B cell (primary cell): ENCODE results near the gene NANOS3. TPM values are rescaled to one million over a fixed set of nuclear protein-coding genes. Genes with fewer than 3 reads are reported as not detected.

Experiments used
- ATAC-seq: fragments of 200-7000 bp; cut with Tn5 transposase; one replicate; pipeline ENCODE4 v1.10.0; 2021; ENCODE audit warnings: low read depth, mild to moderate bottlenecking, moderate number of reproducible peaks, moderate library complexity
- CTCF ChIA-PET: fragments of 350-600 bp; sonication (Branson Sonifier 250); formaldehyde crosslinking; loops from one replicate; lab custom pipeline; 2021; ENCODE audit warnings: antibody characterized with exemption, inconsistent platforms; lab: Charles Lee
- POLR2A ChIA-PET: fragments of 350-600 bp; sonication (Branson Sonifier 250); formaldehyde crosslinking; loops from one replicate; lab custom pipeline; 2021; ENCODE audit warnings: antibody characterized with exemption; lab: Charles Lee
- DNase-seq: peaks from one replicate; pipeline ENCODE4 v3.0.0; 2013
- H2AFZ ChIP-seq: 2 replicates; pipeline ENCODE4 v1.6.1; 2012; ENCODE audit warnings: mild to moderate bottlenecking, low read depth, low read length; ENCODE audit not compliant: insufficient read depth, poor library complexity, severe bottlenecking
- H3K27ac ChIP-seq, 2 donors: 1 replicate in 1 of 2; 2 replicates in 1 of 2; pipeline ENCODE4 v1.5.1; 2012 to 2013; ENCODE audit warnings: low read length in 2 of 2, mild to moderate bottlenecking in 2 of 2, moderate library complexity in 1 of 2
- H3K27me3 ChIP-seq, 4 experiments: fragments of 200-600 bp in 1 of 4; sonication (generic) in 1 of 4; replicated peaks in 1 of 4; 1 replicate in 2 of 4; 2 replicates in 2 of 4; pipeline versions ENCODE4 v1.6.1 to v1.7.0; 2013 to 2016; ENCODE audit warnings: low read length in 3 of 4, mild to moderate bottlenecking in 2 of 4, mixed read lengths in 1 of 4, moderate library complexity in 1 of 4; ENCODE audit not compliant: insufficient read depth in 4 of 4, control insufficient read depth in 3 of 4; ENCODE audit errors: control extremely low read depth in 1 of 4
- H3K36me3 ChIP-seq, 2 experiments: replicated peaks in 1 of 2; 1 replicate in 1 of 2; 2 replicates in 1 of 2; pipeline versions ENCODE4 v1.6.1 to v1.7.1; 2013; ENCODE audit warnings: low read length in 1 of 2; ENCODE audit not compliant: insufficient read depth in 2 of 2, control insufficient read depth in 1 of 2; ENCODE audit errors: control extremely low read depth in 1 of 2, extremely low read depth in 1 of 2
- H3K4me1 ChIP-seq, 2 donors: fragments of 200-600 bp in 1 of 2; sonication (generic) in 1 of 2; 1 replicate in 1 of 2; 2 replicates in 1 of 2; pipeline versions ENCODE4 v1.5.1 to v1.6.1; 2013 to 2017; ENCODE audit warnings: low read length in 2 of 2; ENCODE audit not compliant: control insufficient read depth in 2 of 2, insufficient read depth in 2 of 2
- H3K4me2 ChIP-seq: replicated peaks from 2 replicates; pipeline ENCODE3; 2012; ENCODE audit warnings: mild to moderate bottlenecking, low read depth, low read length; ENCODE audit not compliant: poor library complexity, severe bottlenecking
- H3K4me3 ChIP-seq, 5 experiments: fragments of 200-600 bp in 1 of 5; sonication (generic) in 1 of 5; 1 replicate in 3 of 5; 2 replicates in 2 of 5; pipeline versions ENCODE4 v1.5.1 to v1.7.0; 2011 to 2016; ENCODE audit warnings: low read length in 4 of 5, mild to moderate bottlenecking in 4 of 5, low read depth in 2 of 5, control low read depth in 1 of 5, moderate library complexity in 1 of 5; ENCODE audit not compliant: insufficient read depth in 1 of 5; ENCODE audit errors: control extremely low read depth in 1 of 5, extremely low read depth in 1 of 5
- H3K79me2 ChIP-seq: fragments of 200-600 bp; sonication (generic); one replicate; pipeline ENCODE4 v1.6.0; 2016; ENCODE audit warnings: low read length; ENCODE audit not compliant: control insufficient read depth, insufficient read depth
- H3K9ac ChIP-seq: fragments of 200-600 bp; sonication (generic); 2 replicates; pipeline ENCODE4 v1.6.1; 2017; ENCODE audit warnings: mild to moderate bottlenecking, low read length, moderate library complexity
- H3K9me3 ChIP-seq, 3 donors: one replicate each; pipeline versions ENCODE4 v1.6.1 to v1.7.1; 2013; ENCODE audit warnings: low read length in 2 of 3; ENCODE audit not compliant: control insufficient read depth in 2 of 3, insufficient read depth in 1 of 3; ENCODE audit errors: control extremely low read depth in 1 of 3
- H4K20me1 ChIP-seq: 2 replicates; pipeline ENCODE4 v1.6.0; 2012; ENCODE audit warnings: mild to moderate bottlenecking, low read length; ENCODE audit not compliant: insufficient read depth, control insufficient read depth, poor library complexity, severe bottlenecking
- H3K27ac Mint-ChIP-seq: one replicate; pipeline ENCODE4 v1.8.0; 2021; ENCODE audit warnings: mixed read lengths
- H3K27me3 Mint-ChIP-seq: one replicate; pipeline ENCODE4 v1.8.0; 2021; ENCODE audit warnings: mixed read lengths
- H3K4me1 Mint-ChIP-seq: one replicate; pipeline ENCODE4 v1.8.0; 2021; ENCODE audit warnings: mixed read lengths
- H3K4me3 Mint-ChIP-seq: one replicate; pipeline ENCODE4 v1.8.0; 2021; ENCODE audit warnings: mixed read lengths
- H3K9me3 Mint-ChIP-seq: one replicate; pipeline ENCODE4 v1.8.0; 2022; ENCODE audit warnings: mixed read lengths; ENCODE audit not compliant: insufficient read depth
- CTCF ChIP-seq: fragments of 200-600 bp; IDR thresholded peaks from one replicate; pipeline ENCODE4 v1.8.0; 2022; ENCODE audit warnings: antibody characterized with exemption, mild to moderate bottlenecking
- EZH2 ChIP-seq: IDR thresholded peaks from 2 replicates; pipeline ENCODE4 v1.6.1; 2012; ENCODE audit warnings: borderline replicate concordance, low read depth, mild to moderate bottlenecking, moderate library complexity, low read length; ENCODE audit not compliant: insufficient read depth, poor library complexity, severe bottlenecking
- WGBS: methylation state at CpG from one replicate; pipeline ENCODE4 v1.1.5; 2013; ENCODE audit warnings: missing lambda C conversion rate; ENCODE audit not compliant: insufficient coverage; 5-methylcytosine and 5-hydroxymethylcytosine counted together
- intact Hi-C: fragments of 100-400 bp; cut with micrococcal nuclease; formaldehyde crosslinking; loops from one replicate; pipeline ENCODE4 v1.10.0; 2022
- polyA plus RNA-seq: library from polyadenylated mRNA; depleted of rRNA; stranded (reverse); fragments of >200 nt; gene quantifications from 2 replicates; pipeline ENCODE4 v1.2.3, GENCODE V29; 2012
- total RNA-seq, 2 donors: library from RNA; stranded (reverse); fragments of 120-200 nt in 1 of 2; gene quantifications; 1 replicate in 1 of 2; 2 replicates in 1 of 2; pipeline versions ENCODE4 v1.2.3 to v1.2.4, GENCODE V29; 2013 to 2022

NANOS3 gene
- total and polyA plus RNA-seq, 2 donors (not counting 1 experiment from before 2014, with no cell fraction given): 0.49 TPM; not detected in 1

DNA sequence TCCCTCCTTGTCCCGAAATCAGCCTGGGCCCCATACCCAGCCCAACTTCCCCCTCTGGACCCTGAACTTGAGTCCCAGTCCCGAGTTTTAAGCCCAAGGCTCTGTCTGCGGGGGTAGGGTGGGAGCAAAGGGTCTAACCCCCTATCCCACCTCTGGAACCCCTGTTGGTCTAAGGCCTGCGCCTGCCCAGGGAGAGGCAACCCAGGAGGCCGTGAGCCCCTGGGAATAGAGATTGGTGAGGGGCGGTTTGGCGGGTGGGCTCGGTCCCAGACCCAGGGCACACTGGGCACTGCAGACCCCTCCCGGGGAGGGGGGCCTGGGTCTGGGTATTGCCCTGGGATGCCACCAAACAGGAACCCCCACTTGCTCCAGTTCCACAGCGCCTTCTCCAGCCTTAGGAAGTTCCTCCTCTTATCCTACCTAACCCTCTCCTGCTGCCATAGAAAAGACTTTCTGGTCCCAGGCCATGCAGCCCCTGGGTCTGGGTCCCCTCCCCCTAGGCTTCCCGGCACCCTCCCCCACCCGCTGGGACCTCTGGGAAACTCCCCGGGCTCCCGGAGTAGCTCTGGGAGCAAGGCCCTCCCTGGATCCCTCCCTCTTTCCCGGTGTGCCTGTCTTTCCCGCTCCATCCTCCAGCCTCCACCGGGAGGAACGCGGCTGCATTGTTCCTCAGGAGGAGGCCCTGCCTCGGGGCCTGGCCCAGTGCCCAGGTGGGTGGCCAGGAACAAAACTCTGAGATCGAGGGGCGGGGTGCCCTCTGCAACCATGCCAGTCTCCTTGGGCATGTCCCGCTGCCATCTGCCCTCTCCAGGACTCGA, 33.6 kb upstream of the NANOS3 start:
- ChIA-PET POLR2A (interaction anchor here (0.6 kb wide), 1 partner anchor 274 kb away, joined by 4 read pairs; no protein-coding TSS in a partner anchor), CTCF (interaction anchor here (1.7 kb wide), 1 partner anchor 19 kb away, joined by 9 read pairs; no protein-coding TSS in a partner anchor)
- Histone ChIP-seq H3K4me3 (peak overlapping the region in 4 of 5 experiments; percentile 49 to 75 (median 66)), H4K20me1 (peaks cover 9% of the 10 kb centered on the region), H3K27ac (peak overlapping the region; percentile 93 to 94), H3K9me3 (no peaks in the 10 kb centered on the region), H3K27me3 (peaks cover 0 to 12% (median 0%) of the 10 kb centered on the region in 4 experiments), H3K9ac (peak overlapping the region; percentile 77), H3K79me2 (peaks cover 32% of the 10 kb centered on the region), H3K4me1 (peaks cover 74 to 86% of the 10 kb centered on the region in 2 donors), H2AFZ (peak overlapping the region; percentile 30), H3K4me2 (peak overlapping the region; percentile 97), H3K36me3 (no peaks in the 10 kb centered on the region)
- 31% methylated on average over 17 of the region's 24 CpGs for WGBS
- ATAC-seq (no peak), DNase-seq (peak; percentile 38)
- H3K9me3 Mint-ChIP-seq: no peaks in the 10 kb centered on the region
- peaks cover 66% of the 10 kb centered on the region for H3K4me1 Mint-ChIP-seq
- H3K27ac Mint-ChIP-seq: peak overlapping the region; percentile 94
- H3K27me3 Mint-ChIP-seq: no peaks in the 10 kb centered on the region
- intact Hi-C loops: no loop called here
- TF ChIP-seq EZH2 (no peak), CTCF (no peak)
- H3K4me3 Mint-ChIP-seq: peak overlapping the region; percentile 86
